IPS-NIHi7 (cell line): Measurements from ENCODE around the gene ZNF655.
"Not testable (repeated sequence)": the region's sequence is repeated elsewhere in the genome, so short reads cannot be mapped to it uniquely, and the experiment has no call there.

Experiments
- DNase-seq: peaks from one replicate; pipeline ENCODE4 v3.0.0; 2012; ENCODE audit warnings: mixed read lengths; ENCODE audit errors: extremely low spot score

ZNF655 gene

GRCh38 chr7:99560834-99561736 is 2.6 kb downstream of the ZNF655 start:
- DNase-seq: no peak

DNA sequence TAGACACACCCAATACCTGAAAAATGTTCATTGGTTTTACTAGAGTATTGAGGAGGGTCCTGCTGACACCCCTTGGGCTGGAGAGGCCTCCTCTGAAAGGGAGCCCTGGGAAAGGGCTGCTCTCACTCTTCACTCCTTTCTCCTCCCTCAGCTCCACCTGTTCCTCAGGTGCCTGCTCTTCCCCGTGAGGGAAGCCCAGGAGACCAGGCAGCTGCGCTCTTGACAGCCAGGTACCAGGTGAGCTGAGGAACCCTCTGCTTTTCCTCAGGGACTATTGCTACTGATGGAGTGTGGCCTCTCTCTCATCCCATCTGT is 3.3 kb downstream of the ZNF655 start:
- no peak for DNase-seq

GRCh38 chr7:99562114-99562784 is 3.8 kb downstream of the ZNF655 start:
- DNase-seq: no peak

DNA sequence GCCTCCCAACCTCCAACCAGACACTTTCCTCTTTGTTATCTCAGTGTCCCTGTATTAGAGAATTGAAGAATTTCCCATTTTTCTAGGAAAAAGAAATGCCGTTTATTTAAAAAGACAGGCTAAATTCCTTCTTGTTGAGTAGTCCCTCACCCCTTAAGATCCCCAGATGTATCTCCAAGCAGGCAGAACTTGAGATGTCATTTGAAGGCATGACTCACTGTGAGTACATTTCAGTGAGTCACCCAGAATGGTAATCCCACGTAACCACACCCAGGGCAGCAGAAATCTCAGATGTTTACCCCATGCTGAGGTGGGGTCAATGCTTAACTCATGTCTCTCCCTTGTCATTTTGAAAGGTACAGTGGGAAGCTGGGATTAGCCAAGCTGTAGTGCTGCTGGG is 4.4 kb downstream of the ZNF655 start:
- peak; percentile 59 for DNase-seq

- DNase-seq: no peak
Measured at GRCh38 chr7:99563650-99564049, 5.2 kb downstream of the ZNF655 start.

DNA sequence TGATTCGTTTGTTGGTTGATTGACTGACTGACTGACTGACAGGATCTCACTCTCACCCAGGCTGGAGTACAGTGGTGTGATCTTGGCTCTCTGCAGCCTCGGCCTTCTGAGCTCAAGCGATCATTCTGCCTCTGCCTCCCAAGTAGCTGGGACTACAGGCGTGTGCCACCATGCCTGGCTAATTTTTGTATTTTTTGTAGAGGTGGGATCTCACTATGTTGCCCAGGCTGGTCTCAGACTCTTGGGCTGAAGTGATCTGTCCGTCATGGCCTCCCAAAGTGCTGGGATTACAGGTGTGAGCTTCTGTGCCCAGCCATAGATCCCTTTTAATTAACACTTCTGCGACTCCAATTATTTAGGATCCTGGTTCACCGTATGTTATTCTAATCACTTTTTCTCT is 10.3 kb downstream of the ZNF655 start:
- not testable (repeated sequence) for DNase-seq

DNA sequence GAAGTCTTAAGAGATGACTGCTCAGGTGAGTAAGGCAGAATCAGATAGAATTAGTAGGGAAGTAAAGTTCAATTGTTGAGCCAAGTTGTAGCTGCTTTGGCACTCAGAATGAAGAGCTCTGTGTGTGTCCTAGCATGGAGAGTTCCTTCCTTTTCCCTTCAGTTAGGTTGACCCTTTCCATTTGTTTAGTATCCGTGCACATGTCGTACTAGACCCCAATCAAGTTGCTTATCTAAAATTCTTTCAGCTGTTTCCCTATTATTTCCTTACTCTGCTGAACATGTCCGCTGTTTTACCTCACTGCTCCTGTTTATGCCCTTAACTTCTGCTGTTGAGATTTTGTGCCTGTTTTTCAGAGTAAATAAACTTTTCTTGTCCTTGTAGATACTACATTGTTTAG is 13.3 kb downstream of the ZNF655 start:
- DNase-seq: no peak

DNA sequence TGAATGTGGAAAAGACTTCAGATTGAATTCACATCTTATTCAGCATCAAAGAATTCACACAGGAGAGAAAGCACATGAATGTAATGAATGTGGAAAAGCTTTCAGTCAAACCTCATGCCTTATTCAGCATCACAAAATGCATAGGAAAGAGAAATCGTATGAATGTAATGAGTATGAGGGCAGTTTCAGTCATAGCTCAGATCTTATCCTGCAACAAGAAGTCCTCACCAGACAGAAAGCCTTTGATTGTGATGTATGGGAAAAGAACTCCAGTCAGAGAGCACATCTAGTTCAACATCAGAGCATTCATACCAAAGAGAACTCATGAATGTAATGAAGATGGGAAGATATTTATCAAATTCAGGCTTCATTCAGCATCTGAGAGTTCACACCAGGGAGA is 14.8 kb downstream of the ZNF655 start:
- DNase-seq: no peak

GRCh38 chr7:99576251-99576650 is 17.8 kb downstream of the ZNF655 start:
- DNase-seq: no peak

DNA sequence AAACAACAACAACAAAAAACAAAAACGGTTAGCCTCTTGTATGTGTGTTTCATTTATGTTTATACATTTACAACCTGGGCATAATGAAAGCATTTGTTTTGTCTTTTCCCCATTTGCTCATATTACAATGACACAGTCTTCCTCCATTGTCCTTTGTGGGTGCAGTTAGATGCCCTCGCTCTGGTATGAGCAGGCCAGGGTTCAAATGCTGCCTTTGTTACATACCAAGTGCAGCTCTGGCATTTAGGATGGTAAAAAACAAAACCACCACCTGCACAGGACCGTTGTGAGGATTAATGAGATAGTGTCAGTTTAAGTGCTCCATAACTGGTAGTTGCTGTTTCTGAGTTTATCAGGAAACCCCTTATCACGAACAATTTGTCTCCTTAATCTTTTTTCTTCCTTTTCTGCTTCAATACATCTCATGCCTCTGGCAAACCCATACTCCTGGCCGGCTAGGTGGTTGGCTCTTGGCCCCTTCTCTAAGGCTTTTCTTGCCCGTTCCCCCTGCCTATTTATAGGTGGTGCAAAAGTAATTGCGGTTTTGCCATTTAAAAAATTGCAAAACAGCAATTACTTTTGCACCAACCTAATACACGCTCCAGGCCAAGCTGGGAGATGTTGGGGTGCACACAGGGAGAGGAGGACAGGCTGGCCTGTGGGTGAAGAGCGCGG is 21.0 kb downstream of the ZNF655 start:
- no peak for DNase-seq

GRCh38 chr7:99579956-99580777 is 21.7 kb downstream of the ZNF655 start:
- peak; percentile 78 for DNase-seq

- DNase-seq: not testable (repeated sequence)
Measured at GRCh38 chr7:99580778-99581332, 22.4 kb downstream of the ZNF655 start.

DNA sequence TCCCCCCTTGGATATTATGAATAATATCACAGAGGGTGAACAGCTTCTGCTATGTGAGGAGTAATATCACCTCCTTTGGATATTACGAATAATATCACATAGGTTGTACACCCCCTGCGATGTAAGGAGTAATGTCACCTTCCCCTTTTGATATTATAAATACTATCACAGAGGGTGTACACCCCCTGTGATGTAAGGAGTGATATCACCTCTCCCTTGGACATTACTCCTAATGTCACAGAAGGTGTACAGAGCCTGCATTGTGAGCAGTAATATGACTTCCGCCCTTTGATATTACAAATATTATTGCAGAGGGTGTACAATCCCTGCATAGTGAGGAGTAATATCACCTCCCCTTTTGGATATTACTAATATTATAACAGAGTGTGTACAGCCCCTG is 30.4 kb downstream of the ZNF655 start:
- no peak for DNase-seq

GRCh38 chr7:99594948-99595745 is 36.7 kb downstream of the ZNF655 start:
- DNase-seq: no peak

DNA sequence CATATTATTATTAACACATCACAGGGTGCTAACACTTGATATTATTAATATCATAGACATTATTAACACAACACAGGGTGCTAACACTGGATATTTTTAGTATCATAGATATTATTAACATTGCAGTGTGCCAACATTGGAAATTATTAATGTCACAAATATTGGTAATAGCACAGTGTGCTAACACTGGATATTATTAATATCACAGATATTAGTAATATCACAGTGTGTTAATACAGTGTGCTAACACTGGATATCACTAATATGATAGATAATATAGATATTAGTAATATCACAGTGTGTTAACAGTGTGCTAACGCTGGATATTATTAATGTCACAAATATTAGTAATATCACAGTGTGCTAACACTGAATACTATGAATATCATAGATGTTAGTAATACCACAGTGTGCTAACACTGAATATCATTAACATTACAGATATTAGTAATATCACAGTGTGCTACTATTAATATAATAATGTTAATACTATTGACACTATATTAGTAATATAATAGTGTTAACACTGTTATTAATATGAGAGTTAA is 38.0 kb downstream of the ZNF655 start:
- no peak for DNase-seq

GRCh38 chr7:99597762-99598501 is 39.5 kb downstream of the ZNF655 start, which contains the start of gene TMEM225B:
TMEM225B (plus strand) TSS chr7:99598267; CDS start chr7:99604389, 6,122 bp downstream.
- DNase-seq: no peak

DNA sequence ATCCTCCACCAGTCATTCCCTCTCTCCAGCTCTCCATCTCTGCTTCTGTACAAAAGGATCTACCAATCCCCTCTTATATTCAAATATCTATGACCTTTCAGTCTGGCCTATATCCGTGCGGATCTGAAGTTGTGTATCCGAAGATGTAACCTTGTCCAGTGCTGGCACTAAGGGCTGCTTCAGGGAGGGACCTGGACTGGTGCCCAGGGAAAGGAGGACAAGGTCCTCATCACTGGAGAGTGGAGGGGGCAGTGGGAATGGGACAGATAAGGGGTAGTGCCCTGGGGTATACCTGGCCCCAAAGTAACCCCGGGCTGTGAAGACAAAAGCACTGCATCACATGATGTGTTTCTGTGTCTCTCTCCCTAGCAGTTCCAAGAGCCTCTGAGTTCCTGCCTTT is 41.4 kb downstream of the ZNF655 start:
- no peak for DNase-seq

GRCh38 chr7:99601656-99602310 is 43.3 kb downstream of the ZNF655 start:
- DNase-seq: peak; percentile 64

- DNase-seq: no peak
Measured at GRCh38 chr7:99605527-99605926, 47.1 kb downstream of the ZNF655 start.
